Activated CD8-positive, alpha-beta memory T cell treated with anti-CD3 and anti-CD28 coated beads, Interleukin-2, amount 50 U/mL, for 1 hour (primary cell): ENCODE data around the gene LIPE.
"Not testable (repeated sequence)": the region's sequence is repeated elsewhere in the genome, so short reads cannot be mapped to it uniquely, and the experiment has no call there.

Source experiments
- DNase-seq: peaks from one replicate; pipeline ENCODE4 v3.0.0-alpha.2; 2020; ENCODE audit errors: extremely low read depth

The LIPE gene, protein sequence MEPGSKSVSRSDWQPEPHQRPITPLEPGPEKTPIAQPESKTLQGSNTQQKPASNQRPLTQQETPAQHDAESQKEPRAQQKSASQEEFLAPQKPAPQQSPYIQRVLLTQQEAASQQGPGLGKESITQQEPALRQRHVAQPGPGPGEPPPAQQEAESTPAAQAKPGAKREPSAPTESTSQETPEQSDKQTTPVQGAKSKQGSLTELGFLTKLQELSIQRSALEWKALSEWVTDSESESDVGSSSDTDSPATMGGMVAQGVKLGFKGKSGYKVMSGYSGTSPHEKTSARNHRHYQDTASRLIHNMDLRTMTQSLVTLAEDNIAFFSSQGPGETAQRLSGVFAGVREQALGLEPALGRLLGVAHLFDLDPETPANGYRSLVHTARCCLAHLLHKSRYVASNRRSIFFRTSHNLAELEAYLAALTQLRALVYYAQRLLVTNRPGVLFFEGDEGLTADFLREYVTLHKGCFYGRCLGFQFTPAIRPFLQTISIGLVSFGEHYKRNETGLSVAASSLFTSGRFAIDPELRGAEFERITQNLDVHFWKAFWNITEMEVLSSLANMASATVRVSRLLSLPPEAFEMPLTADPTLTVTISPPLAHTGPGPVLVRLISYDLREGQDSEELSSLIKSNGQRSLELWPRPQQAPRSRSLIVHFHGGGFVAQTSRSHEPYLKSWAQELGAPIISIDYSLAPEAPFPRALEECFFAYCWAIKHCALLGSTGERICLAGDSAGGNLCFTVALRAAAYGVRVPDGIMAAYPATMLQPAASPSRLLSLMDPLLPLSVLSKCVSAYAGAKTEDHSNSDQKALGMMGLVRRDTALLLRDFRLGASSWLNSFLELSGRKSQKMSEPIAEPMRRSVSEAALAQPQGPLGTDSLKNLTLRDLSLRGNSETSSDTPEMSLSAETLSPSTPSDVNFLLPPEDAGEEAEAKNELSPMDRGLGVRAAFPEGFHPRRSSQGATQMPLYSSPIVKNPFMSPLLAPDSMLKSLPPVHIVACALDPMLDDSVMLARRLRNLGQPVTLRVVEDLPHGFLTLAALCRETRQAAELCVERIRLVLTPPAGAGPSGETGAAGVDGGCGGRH

DNA sequence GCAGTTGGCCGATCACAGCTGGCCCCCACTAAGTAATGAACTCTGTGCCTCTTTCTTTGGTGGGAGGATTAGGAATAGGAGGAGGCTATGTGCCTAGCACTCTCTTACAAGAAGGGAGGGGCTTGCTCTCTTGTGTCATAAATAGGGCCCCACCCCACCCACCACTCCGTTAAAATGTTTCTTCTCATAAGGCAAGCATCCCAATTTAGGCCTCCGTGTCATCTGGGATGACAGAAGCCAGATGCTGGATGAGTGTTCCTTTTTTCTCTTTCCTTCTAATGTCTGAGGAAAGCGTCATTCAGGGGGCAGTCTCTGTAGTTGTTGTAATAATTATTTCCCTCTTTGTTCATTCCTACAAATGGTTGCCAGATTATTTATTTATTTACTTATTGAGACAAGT is at the start of gene LIPE:
TSS of gene LIPE (minus strand) at position 76 of the 400 bp plus-strand sequence. CDS start 239 bp downstream, outside the sequence.
- no peak for DNase-seq

DNA sequence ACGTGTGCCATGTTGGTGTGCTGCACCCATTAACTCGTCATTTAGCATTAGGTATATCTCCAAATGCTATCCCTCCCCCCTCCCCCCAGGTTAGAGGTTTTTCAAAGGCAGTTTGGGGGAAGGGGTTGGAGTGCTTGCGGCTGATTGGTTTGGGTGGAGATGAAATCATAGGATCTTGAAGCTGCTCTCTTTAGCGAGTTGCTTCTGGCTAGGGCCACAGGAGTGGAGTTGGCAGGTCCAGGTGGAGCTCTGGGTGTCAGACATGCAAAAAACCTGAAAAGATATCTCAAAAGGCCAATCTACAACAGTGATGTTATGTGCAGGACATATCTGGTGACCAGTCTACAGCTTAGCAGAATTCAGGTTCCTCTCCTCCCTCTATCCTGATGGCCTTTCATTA is 48.2 kb upstream of the LIPE start:
- no peak for DNase-seq

DNA sequence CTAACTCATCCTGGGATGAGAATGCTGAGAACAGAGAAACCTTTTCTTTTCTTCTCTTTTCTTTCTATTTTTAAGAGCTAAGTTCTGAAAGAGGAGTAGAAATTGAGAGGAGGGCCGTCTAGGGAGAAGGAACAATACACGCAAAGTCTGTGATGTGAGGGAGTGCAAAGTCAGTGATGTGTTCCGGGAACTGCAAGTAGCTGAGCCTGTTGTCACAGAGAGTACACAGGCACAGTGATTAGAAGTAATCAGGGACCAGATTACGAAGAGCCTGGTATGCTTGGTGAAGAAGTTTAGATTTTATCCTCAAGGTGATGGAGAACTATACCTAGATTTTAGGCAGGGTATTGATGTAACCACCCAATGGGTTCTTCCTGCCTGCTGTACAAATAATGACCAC is 47.6 kb upstream of the LIPE start:
- no peak for DNase-seq

DNA sequence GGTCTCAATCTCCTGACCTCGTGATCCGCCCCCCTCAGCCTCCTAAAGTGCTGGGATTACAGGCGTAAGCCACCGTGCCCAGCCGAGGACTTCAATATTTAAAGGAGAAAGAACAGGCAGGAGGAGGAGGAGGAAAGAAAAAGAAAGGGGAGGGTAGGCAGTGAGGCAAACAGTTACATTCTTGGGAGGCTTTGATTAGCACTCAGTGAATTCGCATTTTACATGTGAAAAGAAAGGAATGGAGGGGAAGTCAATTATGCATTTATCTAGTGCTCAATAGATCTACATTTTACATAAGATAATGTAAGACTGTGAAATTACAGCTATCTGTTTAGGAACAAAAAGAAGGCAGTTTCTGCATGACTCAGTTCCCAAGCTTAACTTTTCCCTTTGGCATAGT is 46.5 kb upstream of the LIPE start:
- DNase-seq, result no peak

DNA sequence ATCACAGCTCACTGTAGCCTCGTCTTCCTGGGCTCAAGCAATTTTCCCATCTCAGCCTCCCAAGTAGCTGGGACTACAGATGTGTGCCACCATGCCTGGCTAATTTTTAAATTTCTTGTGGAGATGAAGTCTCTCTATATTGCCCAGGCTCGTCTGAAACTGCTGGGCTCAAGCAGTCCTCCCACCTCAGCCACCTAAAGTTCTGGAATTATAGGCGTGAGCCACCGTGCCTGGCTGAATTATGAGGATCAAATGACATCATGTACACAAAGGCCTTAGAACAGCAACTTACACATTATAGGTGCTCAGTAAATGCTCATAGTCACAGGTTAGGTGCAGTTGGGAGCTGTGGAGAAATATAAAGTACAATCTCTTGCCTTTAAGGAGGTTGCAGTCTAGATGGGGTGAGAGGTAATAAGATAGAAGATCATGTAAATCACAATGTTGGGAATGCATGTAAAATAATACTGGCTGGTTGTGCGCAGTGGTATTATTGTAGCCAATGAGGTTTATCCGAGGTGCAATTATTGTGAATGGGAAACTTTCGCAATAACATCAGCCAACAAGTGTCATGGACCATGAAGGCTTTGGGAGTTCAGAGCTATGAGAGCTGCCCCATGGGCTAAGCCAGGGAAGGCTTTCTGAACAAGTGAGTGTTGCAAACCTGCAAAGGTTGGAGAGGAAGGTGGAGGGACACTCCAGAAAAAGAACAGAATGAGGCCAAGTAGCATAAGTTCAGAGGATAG is 45.4 kb upstream of the LIPE start:
- DNase-seq, result no peak

DNA sequence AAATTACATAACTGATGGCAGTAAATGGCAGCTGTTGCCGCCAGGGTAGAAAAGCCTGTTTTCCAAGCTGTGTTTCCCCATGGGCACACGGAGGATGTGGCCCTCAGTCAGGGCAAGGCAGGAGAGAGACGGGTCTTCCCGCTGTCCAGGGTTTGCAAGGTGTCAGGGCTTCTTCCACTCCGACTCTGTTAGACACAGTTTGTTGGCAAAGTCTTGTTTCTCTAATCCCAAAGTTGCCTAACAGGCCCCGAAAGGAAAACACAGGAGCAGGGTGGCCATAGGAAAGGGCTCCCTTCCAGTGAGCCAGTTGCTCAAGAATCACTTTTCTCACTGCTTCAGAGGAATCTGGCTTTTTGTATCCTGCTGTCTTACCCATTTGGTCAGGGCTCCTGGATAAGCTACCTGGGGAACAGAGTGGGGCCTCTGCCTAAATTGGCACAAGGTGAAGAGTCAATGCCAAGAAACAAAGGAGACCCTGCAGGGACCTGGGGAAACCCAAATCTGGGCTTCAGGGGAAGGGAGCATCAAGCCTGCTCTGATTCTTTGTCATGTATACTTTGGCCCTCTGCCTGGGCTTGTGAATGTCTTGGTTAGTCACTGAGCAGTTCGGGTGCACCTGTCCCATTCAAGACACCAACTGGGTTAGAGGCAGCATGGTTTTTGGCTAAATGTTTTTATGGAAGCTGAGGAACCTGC is 44.5 kb upstream of the LIPE start:
- no peak for DNase-seq

DNA sequence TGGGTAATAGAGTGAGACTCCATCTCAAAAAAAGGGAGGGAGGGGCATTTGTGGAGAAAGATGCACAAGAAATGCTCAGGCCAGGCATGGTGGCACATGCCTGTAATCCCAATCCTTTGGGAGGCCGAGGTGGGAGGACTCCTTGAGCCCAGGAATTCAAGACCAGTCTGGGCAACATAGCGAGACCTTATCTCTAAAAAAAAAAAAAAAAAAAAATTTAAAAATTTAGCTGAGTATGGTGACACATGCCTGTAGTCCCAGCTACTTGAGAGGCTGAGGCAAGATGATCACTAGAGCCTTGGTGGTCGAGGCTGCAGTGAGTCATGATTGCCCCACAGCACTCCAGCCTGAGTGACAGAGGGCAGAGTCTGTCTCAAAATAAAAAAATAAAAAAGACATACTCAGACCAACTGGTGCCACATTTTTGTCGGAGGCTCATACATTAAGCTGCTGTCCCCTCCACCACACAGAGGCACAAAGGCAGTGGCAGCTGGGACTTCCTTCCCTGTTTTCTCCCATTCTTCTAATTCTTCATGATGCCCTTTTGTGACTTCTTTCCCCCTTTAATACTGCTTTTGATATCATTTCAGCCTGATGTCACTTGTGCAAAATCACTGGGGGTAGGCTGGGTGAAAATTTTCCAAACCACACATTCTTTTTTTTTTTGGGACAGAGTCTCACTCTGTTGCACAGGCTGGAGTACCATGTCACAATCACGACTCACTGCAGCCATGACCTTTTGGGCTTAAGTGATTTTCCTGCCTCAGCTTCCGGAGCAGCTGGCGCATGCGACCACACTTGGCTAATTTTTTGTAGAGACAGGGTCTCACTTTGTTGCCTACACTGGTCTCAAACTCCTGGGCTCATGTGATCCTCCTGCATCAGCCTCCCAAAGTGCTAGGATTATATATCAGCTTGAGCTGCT is 42.4 kb upstream of the LIPE start:
- no peak for DNase-seq

DNA sequence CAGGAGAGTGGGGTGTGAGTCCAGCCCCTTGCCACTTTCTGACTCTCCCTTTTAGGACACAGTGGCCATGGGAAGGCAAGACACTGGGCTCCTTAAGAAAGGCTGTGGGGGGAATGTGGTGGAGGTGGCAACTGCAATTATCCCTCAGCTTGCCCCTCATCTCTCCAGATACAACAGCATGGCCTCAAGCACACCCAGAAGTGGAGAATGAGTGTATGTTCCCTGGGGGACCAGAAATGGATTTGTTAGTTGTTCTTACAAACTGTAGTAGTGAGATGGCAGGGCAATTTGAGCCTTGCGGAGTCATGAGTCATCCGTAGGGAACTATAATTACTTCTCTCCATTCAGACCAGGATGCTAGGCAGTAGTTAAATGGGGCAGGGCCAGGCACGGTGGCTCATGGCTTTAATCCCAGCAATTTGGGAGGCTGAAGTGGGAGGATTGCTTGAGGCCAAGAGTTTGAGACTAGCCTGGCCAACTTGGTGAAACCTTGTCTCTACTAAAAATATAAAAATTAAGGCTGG is 41.1 kb upstream of the LIPE start:
- no peak for DNase-seq

DNA sequence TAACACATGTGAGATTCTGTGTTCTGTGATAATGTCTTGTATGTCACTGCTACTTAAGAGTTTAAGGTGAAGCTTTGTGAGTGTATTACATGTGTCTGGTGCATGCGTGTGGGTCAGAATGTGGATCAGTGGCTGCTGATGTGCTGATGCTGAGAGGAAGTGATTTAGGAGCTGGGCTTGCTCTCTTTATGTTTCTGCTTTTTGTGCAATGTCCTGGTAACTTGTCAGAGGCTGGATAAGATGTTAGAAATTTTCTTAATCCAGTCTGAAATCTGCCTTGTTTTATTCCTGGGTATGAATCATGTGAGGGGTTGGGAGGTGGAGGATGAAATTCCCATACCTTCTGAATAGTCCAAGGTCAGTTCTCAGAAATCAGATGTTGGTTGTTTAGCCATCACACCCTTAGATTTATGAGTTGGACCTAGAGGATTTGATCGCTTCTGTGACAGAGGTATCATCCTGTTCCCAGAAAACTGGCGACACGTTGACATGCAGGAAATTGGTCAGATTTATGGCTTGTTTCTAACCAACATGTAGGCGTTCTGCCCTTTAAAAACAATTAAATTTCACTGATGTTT is 40.1 kb upstream of the LIPE start:
- no peak for DNase-seq

DNA sequence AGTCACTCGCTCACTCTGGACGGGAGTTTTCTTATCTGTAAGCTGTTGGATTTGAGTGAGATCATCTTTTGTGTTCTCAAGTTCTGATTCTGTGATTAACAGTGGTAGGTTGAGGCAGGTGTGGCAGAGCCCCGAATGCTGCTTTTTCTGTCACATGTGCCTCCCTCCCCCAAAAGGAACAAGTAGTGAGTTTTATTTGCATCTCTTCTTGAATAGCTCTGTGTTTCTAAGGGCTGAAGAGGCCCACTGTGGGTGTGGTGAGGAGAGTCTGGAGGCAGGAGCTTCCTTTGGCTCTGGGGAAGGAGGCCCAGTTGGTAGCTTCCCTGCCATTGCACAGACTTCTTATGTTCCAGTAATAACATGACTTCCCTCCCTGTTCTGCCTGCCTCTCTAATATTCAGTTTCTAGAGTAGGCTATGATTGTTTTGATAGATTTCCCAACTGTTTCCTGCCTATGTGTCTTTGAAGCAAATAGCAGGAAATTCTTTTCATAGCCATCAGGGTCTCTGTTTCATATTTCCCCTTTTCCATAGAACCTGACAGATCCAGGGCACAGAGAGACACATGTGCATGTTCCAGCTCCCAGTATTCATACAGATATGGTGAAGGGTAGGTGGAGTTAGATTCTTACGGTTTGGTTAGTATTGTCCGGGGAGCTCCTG is 39.5 kb upstream of the LIPE start:
- DNase-seq, result no peak

DNA sequence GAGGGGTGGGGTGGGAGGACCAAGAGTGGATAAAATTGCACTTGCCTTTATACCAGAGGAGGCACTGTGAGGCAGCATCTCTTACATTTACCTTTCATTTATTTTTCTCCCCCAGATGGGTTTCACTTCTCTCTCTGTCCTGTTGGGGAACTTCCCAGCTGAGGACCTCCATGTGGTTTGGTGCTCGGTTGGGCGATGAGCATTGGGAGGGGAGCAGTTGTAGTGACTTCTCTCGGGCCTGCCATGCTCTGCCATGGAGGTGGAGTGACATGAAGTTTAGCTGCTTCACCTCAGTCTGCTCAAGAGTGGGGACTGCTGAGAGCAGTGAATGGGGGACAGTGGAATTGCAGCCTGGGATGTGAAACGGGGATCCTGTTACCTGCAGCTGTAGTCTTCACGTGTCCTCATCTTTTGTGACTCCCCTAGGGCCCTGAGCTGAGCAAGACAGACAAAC is 38.7 kb upstream of the LIPE start:
- no peak for DNase-seq

DNA sequence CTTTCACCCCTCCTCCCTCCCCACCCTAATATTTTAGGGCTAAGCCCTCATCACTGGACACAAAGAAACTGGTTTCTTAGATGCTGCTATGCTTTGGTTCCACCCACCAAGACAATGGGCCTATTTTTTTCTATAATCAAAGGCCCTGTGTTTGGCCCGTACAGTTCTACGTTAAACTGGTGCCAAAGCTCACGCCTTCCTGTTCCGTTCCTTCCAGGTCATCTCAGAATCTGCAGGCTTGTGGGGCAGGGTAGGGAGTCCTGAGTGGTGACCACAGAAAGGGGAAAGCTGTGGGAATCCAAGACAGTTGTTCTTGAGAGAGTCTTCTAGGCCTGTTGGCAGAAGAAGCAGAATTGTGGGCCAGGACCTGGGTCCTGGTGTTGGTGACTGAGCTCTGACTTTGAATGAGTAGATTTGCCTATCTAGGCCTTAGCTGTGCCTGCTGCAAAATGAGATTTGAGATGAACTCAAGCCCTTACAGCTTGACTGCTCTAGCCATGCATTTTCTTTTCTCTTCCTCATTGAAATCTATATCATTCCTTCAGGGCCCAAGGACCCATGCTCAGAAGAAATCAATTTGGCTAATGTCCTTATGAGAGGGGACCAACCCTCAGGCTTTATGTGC is 34.6 kb upstream of the LIPE start:
- DNase-seq, result no peak

DNA sequence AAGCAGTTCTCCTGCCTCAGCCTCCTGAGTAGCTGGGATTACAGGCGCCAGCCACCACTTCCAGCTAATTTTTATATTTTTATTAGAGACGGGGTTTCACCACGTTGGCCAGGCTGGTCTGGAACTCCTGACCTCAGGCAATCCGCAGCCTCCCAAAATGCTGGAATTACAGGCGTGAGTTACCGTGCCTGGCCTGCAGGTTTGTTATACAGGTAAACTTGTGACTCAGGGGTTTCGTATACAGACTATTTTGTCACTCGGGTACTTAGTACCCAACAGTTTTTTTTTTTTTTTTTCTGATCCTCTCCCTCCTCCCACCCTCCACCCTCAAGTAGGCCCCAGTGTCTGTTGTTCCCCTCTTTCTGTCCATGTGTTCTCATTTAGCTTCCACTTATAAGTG is 34.0 kb upstream of the LIPE start:
- not testable (repeated sequence) for DNase-seq

DNA sequence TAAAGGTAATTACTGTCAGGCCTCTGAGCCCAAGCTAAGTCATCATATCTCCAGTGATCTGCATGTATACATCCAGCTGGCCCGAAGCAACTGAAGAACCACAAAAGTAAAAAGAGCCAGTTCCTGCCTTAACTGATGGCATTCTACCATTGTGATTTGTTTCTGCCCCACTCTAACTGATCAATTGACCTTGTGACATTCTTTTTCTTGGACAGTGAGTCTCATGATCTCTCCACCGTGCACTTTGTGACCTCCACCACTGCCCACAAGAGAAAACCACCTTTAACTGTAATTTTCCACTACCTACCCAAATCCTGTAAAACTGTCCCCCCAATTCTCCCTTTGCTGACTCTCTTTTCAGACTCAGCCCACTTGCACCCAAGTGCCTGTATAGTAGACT is 32.7 kb upstream of the LIPE start:
- DNase-seq, result no peak

DNA sequence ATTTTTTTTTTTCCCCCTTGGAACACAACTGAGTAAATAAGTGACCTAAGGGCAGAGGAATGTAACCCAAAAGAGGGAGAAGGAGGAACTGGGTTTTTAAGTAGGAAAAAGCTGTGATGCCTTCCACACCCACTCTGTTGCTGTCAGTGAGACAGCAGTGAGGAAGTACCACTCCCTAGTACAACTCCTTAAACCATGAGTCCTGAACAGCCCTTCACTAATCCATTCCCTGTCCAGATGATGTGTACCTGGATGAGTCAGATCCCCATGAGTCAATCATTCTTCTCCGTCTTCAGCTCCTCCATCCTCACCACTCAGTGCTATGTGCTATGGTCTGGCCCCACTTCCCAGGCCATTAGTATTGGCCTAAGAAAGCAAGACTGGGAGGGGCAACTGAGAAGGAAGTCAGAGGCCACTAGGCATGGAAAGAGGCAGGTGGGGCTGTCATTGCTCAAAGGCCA is 28.5 kb upstream of the LIPE start:
- no peak for DNase-seq

DNA sequence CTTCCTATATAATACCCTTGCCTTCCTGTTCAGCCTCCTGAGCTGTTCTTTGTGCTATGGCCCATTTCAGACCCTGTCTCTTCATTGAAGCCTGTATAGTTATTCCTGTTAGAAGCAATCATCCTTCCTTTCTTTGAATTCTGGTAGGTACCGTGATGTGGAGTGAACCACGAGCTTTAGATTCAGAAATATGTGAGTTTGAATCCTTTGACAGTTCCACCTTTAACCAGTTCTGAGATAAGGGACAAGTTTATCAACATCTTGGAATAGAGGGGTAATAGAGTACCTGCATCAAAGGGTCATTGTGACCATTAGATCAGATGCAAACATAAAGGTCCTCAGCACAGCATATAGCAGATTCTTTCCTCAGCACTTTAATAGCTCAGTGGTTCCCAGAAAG is 27.9 kb upstream of the LIPE start:
- no peak for DNase-seq

DNA sequence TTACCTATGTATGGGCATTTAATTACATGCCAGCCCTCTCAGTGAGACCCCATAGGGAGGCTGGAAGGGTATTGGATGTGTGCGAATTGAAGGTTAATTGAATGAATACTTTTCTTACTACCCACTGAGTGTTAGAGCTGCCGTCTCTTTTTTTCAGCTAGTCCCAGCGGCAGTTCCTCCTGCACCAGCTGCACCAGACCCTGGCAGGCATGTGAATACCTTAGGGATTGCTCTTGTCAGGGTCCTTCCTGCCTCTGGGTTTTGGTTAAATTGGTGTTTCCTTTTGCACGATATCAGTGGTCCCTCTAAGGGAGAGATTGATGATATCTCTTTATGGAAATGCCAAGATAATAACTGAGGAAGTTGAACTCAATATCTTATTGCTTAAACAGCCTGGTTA is 25.4 kb upstream of the LIPE start:
- no peak for DNase-seq

DNA sequence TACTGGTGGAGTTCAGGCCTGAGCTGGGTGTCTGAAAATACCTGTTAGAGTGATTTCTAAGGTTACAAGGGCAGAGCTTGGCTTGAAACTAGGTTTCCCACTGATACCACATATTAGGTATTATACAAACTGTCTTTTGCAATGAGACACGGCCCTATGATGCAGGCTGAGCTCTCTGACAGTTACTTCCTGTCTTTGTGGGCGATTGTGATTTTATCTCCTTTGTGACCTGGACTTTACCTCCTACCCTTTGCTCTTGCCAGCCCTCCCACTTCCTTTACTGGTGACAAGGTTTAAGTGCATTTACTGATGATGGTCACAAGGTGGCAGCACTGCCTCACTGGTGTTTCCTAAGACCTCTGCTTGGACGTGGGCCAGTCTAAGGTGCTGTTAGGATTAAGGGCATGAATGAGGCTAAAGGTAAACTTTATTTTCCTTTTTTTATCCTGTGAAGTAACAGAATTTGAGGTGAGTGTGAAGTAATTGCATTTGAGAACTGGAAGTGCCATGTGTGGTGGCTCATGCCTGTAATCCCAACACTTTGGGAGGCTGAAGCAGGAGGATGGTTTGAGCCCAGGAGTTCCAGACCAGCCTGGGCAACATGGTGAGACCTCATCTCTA is 23.2 kb upstream of the LIPE start:
- DNase-seq, result peak; percentile 69
